ENCODE results near the gene KRT33B.
A peak's percentile ranks its signal among the peaks of the same experiment; 100 is the strongest.
"Not testable (repeated sequence)": the region's sequence is repeated elsewhere in the genome, so short reads cannot be mapped to it uniquely, and the experiment has no call there.

Gene KRT33B

DNA sequence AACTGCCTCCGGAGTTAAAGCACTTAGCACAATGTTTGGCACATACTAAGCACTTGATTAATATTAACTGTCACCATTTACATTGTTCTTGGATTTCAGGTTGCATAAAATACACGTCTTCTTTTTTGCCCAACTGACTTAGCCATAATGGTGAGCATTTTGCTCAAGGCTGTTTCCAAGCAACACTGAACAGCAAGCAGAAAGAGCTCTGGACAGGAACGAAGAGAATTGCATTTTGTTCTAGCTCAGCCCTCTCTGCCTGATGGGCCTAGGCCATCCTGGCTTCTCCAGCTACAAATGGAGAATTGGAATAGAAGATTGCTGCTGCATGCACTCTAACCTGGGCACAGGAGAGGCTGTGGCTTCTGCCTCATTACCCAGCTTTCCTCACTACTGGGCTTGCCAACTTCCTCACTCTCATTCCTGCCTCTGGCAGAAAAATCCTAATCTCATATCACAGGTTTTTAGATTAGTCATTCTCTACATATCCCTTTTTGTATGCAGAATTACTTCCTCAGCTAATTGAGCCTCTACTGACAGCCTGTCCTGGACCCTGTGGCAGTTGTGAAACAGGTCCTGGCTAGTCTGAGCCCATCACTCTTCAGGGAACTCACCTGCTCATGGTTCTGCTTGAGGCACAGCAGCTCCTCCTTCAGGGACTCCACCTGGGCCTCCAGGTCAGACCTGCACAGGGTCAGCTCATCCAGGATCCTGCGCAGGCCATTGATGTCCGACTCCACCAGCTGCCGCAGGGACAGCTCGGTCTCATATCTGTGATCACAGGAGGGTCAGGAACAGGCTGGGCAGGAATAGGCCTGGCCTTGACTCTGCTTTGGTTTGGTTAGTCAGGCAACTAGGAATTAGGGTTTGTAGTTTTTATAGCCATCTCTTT is 21.5 kb downstream of the KRT33B start:
- no peak for DNase-seq (ENCODE audit: low spot score)

DNA sequence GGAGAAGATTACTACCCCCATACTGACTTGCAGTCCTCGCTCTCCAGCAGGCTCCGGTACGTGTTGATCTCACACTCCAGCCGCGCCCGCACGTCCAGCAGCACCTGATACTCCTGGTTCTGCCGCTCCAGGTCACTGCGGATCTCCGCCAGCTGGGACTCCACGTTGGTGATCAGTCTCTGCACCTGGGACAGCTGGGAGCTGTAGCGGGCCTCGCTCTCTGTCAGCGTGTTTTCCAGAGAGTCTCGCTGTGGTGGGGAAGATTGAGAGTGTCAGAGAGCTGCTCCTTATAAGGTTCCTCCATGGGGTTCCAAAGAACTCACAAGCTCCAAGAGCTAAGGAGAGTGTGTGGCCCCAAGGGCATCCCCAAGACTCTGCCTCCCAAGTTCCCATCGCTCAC is 23.2 kb downstream of the KRT33B start:
- DNase-seq (ENCODE audit: low spot score): not testable (repeated sequence)

- DNase-seq (ENCODE audit: low spot score): no peak
These were observed 23.6 kb downstream of the KRT33B start for GRCh38 chr17:41345992-41346391.

GRCh38 chr17:41343029-41343428 is 26.6 kb downstream of the KRT33B start:
- no peak for DNase-seq (ENCODE audit: low spot score)

DNA sequence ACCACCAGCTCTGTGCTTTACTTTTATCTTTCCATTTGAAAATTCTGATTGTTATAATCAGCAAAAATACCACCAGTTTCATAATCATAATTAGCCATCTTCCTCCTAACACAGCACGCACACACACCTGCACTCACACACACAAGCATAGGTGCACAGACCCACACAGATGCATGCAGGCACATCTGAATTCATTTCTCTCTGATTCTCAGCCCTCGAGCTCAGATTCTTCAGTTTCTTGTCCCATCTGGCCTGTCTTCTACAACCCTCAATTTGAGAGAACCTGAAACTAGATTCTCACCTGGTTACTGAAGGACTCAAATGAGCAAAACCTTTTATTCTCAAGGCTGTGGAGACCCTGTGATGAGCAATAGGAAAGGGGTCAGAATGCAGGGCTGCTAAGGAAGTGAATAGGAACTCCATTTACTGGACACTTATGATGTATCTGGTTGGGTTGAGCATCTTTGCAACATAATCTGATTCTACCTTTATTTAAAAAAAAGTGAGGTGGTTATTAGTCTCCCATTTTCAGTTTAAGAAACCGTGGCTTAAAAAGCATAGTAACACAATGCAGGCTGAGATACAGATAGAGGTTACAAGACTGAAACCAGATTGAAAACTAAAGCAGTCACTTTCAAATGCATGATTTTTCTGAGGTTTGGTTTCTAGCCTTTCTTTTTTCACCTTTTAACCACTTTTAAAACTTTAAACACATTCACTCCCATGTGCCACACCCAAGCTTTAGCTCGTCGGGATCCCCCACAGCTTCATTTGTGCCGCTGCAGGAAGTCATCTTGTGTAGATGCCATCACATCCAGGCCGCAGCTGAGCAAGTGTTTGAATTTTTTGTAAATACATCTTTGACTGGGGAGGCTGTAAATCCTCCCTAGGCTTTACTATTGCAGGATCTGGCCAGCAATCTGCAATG is 28.4 kb downstream of the KRT33B start:
- no peak for DNase-seq (ENCODE audit: low spot score)

- DNase-seq (ENCODE audit: low spot score): no peak
These were observed 29.1 kb downstream of the KRT33B start for GRCh38 chr17:41340494-41340893.

GRCh38 chr17:41339571-41340172 is 29.9 kb downstream of the KRT33B start:
- no peak for DNase-seq (ENCODE audit: low spot score)

GRCh38 chr17:41338961-41339485 is 30.6 kb downstream of the KRT33B start:
- DNase-seq (ENCODE audit: low spot score): no peak

DNA sequence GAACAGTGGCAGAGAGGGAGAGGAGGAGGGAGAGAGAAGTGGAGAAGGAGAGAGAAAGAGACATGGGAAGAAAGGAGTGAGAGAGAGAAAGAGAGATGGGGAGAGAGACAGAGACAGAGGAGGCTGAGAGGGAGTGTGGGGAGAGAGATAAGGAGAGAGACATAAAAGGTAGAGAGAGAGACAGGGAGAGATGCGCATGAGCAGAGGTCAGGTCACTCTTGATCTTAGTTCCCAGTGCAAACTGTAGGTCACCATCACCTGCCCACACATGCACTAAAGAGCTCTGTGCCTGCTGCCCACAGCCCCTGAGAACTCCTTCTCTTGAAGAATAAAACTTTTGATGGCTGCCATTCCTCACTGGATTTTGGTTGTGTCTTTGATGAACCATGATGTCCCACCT is 33.9 kb downstream of the KRT33B start:
- DNase-seq (ENCODE audit: low spot score): no peak

DNA sequence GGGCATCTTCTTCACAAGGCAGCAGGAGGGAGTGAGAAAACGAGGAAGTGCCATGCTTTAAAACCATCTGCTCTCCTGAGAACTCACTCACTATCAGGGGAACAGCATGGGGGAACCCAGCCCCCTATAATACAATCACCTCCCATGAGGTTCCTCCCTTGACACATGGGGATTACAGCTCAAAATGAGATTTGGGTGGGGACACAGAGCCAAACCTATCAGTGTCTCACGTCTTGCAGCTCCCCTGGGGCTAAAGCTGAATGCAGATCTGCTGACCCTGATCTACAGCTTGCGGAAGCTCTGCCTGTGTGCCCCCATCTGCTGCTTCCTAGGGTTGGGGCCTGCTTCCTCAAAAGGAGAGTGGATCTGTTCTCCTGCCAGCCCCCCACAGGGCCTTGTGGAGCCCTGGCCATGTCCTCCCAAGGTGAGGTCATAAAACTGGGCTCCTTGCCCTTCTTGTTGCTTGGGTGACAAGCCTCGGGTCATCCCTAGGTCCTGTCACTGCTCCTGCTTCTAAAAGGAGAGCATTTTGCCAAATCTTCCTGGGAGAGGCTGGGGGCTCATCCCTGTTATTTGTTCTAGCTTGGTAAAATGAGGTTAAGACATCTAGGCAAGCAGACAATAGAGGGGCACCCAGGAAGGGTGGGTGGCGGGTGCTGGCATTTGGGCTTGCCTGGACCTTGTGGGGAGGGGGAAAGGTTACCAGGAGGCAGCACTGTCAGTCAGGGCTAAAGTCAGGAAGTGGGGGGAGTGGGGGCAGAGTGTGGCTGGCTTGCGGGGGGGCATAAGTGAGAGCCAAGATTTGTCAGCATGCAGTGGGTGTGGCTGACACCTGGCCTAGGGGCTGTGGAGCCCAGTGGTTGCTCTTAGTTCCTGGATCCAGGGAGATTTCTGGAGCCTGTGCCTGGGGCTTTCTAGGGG is 35.0 kb downstream of the KRT33B start:
- no peak for DNase-seq (ENCODE audit: low spot score)

DNA sequence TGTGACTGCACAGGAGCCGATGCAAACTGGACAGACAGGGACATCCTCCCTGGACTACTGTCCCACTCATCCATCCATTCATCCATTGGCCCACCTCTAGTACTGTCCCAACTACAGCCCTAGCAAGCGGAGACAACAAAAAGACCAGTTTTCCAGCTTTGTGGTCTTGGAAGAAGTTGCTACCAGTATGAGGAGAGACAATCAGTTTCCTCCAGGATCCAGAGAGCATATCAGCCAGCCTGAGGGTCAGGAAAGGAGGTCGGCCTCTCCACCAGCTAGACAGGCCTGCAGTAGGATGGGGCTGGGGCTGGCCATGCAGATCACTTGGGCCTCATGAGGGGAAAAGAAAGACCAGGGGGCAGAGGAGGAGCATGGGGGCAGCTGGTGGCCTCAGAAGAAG is 35.8 kb downstream of the KRT33B start:
- DNase-seq (ENCODE audit: low spot score): no peak

DNA sequence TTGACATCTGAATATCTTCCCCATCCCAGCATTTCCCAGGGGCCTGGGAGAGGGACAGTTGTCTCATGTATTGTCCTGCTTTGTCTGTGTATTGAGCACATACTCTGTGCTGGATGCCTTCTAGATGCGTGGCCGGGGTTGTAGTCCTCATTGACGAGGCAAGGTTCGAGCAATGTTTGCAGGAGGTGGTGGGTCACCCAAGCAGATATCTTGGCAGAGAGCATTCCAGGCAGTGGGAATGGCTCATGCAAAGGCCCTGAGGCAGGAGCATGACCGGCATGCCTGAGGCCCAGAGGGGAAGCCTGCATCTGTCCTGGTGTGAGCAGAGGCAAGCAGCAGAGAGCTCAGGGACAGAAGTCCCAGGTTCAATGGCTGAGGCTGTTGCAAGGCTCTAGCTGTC is 36.5 kb downstream of the KRT33B start:
- DNase-seq (ENCODE audit: low spot score): no peak

- DNase-seq (ENCODE audit: low spot score): no peak
These were observed 37.4 kb downstream of the KRT33B start for GRCh38 chr17:41332239-41332638.

DNA sequence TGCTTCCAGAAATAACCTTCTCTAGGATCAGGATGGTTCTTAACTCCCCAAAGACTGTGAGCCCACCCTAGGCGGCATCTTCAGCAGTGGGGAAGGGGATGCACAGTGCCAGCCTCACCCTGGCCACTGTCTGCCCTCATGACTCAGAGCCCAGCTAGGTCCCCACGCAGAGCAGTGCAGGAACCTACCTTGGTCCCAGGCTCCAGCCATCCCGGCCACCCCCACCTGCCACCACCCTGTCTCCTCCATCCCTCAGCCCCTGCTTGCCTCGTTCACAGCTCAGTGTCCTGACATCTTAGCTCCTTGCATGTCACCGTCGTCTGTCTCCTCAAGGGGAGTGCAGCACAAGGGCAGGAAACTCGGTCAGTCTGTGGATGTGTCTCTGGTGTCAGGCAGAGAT is 38.0 kb downstream of the KRT33B start:
- no peak for DNase-seq (ENCODE audit: low spot score)

DNA sequence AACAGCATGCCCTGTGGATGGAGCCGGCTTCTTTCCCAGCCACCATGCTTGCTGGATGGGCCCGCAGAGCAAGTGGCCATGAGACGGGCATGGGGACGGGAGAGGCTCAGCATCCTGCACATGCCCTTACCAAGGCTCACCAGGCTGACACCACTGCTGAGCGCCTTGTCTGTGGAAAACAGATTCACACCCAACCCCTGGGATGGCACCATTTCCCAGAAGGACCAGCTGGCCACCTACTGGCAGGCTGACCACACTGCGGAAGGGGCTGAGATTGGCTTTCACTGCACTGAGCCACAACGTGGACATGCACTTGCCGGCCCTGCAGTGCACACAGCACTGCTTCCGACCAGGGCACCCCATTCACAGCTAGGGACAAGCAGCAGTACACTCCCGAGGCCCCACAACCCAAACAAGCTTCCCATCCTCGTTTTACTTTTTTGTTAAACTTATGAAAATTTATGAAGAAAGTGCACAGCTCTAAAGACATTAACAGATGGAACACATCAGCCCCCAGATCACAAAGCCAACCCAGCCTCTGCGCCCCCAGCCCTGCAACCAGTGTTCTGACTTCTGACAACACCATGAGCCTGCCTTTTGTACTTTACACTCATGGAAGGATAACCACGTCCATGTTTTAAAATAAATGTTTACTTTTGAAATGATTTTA is 40.2 kb downstream of the KRT33B start:
- DNase-seq (ENCODE audit: low spot score): peak; percentile 73

GRCh38 chr17:41328207-41328606 is 41.4 kb downstream of the KRT33B start:
- no peak for DNase-seq (ENCODE audit: low spot score)

DNA sequence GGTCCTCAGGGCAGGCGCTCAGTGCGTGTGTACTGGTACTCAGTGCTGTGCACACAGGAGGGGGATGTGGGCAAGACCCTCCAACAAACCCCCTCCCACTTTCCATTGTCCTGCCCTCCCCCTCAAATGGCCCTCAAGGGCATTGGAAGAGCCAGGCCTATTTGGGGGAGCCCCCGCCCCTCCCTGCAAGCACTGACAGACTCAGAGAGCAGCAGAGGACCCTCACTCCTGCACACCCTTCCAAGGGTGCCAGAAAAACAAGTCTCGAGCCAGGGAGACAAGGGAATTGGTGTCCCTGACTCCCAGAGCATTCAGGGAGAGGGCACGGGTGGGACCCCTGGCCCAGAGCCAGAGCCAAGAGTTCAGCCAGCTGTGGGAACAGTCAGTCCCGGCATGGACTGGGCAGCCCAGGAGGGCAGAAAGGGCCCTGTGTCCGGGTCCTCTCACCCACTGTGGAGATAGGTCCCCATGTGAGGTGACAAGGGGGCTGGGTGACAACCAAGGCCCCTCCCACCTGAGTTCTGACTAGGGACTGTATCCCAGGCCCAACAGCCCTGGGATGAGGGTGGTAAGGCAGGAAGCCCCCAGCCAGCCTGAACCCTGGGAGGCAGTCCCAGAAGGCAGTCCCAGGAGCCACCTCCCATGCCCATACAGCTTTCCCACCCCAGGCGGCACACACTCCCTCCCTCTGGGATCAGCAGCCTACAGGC is 42.0 kb downstream of the KRT33B start:
- DNase-seq (ENCODE audit: low spot score): no peak

- DNase-seq (ENCODE audit: low spot score): no peak
These were observed 43.2 kb downstream of the KRT33B start for GRCh38 chr17:41326173-41327145.

- DNase-seq (ENCODE audit: low spot score): no peak
These were observed 44.0 kb downstream of the KRT33B start for GRCh38 chr17:41325611-41326010.
